ENCODE results near the gene NRF1.

DNA sequence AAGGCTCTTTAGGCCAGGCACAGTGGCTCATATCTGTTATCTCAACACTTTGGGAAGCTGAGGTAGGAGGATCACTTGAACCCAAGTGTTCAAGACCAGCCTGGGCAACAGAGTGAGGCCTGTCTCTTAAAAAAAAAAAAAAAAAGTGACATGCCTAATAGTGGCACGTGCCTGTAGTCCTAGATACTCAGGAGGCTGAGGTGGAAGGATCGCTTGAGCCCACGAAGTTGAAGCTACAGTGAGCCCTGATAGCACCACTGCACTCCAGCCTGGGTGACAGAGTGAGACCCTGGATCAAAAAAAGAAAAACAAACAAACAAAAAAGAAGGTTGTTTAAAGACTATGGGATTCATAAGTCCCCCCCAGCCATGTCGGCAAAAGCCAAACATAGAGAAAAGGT is 42.2 kb upstream of the NRF1 start:
- TF ChIP-seq SCMH1 (CRISPR knock-in tag; IDR thresholded peaks at IDR 0.05; ENCODE audit: borderline replicate concordance) (no peak), ZSCAN29 (CRISPR knock-in tag; conservative IDR thresholded peaks at IDR 0.05) (no peak), ISL2 (CRISPR knock-in tag; IDR thresholded peaks at IDR 0.05) (no peak), ZNF263 (CRISPR knock-in tag; IDR thresholded peaks at IDR 0.05) (no peak), ZNF451 (CRISPR knock-in tag; IDR thresholded peaks at IDR 0.05) (no peak), NONO (IDR thresholded peaks at IDR 0.05) (no peak), NONO (CRISPR knock-in tag; conservative IDR thresholded peaks at IDR 0.05) (no peak)
- TF ChIP-seq, protein P1, sequence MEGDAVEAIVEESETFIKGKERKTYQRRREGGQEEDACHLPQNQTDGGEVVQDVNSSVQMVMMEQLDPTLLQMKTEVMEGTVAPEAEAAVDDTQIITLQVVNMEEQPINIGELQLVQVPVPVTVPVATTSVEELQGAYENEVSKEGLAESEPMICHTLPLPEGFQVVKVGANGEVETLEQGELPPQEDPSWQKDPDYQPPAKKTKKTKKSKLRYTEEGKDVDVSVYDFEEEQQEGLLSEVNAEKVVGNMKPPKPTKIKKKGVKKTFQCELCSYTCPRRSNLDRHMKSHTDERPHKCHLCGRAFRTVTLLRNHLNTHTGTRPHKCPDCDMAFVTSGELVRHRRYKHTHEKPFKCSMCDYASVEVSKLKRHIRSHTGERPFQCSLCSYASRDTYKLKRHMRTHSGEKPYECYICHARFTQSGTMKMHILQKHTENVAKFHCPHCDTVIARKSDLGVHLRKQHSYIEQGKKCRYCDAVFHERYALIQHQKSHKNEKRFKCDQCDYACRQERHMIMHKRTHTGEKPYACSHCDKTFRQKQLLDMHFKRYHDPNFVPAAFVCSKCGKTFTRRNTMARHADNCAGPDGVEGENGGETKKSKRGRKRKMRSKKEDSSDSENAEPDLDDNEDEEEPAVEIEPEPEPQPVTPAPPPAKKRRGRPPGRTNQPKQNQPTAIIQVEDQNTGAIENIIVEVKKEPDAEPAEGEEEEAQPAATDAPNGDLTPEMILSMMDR (CRISPR knock-in tag; IDR thresholded peaks at IDR 0.05) = no peak
- TF ChIP-seq, protein P2, sequence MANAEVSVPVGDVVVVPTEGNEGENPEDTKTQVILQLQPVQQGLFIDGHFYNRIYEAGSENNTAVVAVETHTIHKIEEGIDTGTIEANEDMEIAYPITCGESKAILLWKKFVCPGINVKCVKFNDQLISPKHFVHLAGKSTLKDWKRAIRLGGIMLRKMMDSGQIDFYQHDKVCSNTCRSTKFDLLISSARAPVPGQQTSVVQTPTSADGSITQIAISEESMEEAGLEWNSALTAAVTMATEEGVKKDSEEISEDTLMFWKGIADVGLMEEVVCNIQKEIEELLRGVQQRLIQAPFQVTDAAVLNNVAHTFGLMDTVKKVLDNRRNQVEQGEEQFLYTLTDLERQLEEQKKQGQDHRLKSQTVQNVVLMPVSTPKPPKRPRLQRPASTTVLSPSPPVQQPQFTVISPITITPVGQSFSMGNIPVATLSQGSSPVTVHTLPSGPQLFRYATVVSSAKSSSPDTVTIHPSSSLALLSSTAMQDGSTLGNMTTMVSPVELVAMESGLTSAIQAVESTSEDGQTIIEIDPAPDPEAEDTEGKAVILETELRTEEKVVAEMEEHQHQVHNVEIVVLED (CRISPR knock-in tag; IDR thresholded peaks at IDR 0.05; ENCODE audit: borderline replicate concordance) = no peak
